ENCODE measurements around the gene STARD13.

STARD13 gene

DNA sequence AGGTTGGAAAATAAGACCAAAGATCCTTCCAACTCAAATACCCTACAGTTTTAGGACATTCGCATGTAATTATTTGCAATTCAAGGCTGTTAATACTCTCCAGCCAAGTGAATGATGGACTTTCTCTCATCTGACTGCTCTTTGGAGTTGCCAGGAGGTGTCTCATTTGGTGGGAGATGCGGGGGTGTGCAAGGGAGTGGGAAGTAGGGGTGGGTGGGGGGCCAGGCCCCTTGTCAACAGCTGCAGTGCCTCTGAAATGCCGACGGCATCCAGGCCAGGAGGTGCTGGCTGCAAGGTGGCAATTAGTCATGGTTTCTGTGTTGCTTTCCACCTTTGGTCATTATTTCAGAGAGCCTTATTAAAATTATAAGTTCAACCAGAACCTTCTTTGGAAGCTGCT, 147.8 kb downstream of the STARD13 start:
- FAIRE-seq, result no peak

DNA sequence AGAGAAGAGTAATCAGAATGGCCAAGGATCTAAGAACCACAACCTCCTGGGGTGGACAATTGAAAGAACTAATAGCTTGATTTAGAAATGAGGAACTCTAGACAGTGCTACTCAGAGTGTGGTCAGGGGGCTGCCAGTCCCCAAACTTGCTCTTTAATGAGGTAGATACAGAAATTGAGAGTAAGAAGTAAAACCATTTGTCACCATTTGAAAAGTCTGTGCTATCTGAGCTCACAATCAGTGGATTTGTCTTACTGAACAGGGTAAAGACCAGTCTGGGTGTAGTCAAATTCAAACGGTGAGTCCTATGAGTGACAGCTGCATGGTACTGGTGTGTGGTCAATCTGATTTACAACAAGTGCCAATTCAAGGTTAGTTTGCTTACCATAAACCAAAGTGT, 150.5 kb downstream of the STARD13 start:
- FAIRE-seq, result no peak

DNA sequence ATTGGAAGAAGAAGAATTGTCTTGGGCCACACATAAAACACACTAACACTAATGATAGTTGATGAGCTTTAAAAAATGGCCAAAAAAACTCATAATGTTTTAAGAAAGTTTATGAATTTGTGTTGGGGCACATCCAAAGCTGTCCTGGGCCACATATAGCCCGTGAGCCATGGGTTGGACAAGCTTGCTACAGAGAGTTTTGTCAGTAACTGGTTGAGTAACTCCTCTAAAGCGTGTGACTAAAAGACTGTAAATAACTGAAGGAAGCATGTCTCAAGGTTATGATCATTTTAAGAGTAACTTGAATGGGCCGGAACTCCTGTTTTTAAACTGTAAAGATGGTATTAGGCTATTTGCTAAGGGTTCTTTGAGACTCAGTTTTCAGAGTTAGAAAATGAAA, 151.3 kb downstream of the STARD13 start:
- FAIRE-seq, result no peak

- FAIRE-seq, result no peak
Measured at GRCh38 chr13:33132644-33133440, 152.7 kb downstream of the STARD13 start.

DNA sequence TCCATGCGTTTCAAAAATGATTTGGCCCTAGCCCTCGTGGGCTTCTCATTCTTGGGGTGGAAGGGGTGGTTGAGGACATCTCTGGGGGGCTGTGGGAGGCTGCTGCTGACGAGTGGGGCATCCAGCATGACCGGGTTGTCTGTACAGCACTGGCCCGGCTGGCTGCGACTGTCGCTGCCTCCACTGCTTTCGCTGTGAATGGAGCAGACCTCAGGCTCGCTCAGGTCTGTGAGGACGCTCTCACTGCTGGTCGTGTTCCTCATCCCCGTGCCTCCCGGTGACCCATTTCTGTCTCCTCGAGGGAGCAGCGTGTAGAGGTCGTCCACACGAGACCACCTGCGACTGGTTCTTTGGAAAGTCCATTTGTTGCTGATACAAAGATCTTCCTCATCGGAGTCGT, 155.7 kb downstream of the STARD13 start:
- FAIRE-seq, result no peak

DNA sequence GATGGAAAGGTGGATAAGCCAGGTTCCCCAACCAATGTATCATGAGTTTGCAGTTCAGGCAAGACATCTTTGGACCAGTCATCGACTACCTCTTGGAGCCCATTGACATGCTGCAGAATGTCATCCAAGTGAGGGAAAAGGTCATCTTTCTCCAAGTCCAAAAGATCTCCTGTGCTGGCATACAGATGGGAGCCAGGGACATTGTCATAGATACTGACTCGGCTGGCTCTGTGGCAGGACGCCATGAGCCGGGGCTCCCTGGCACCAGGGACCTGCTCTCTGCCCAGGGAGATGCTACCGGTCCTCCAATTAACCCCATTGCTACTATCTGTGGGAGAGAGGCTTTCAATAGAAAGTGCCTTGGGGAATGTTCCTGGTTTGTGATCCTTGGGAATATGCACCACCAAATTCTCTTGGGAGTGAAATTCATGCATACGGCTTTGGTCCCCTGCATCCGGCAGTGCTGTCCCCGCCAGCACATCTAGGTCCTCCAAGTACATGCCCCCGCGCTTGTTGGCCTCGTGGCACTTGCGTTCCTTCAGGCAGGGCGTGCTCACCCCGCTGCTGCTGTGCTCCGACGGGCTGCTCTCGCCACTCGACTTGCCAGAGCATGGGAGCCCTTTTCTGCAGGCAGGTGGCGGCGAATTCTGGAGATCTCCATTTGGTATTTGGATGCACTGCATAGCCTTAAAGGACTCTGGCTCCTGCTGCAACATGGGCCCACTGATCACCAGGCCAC, 156.3 kb downstream of the STARD13 start:
- no peak for FAIRE-seq

- no peak for FAIRE-seq
Measured at GRCh38 chr13:33128134-33128533, 157.4 kb downstream of the STARD13 start.

- no peak for FAIRE-seq
Measured at GRCh38 chr13:33127009-33127551, 158.5 kb downstream of the STARD13 start.

DNA sequence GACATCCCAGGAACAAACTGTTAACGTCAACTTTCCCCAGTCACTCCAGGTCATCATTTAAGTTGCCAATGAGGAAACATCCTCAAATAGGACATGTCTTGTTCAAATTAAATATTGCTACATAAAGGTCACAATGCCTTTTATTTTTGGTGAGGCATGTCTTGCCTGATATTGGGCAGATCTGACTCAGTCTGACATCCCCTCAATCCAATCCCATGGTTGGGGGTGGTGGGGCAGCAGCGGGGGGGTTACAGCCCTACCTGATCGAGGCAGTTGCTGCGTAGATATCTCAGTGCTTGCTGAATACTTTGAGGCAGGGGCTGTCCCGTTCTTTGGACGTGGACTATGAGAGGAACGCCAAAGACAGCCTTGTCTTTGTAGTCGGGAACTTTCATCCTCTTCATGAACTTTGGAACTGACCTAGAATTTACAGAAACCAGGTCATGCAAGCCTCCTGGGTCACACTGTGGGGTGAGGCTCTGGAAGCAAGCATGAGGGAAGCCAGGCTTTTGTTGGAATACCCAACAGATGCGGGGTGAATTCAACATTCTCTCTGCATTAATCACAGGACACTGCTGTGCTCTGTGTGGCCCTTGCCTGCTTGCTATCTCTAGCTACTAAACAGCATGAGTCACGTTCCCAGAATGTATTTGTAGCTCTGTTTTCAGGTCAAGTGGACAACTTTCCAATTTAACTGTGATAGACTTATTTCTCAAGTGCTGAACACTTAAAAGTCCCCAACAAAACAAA, 159.6 kb downstream of the STARD13 start:
- FAIRE-seq, result peak; percentile 98

DNA sequence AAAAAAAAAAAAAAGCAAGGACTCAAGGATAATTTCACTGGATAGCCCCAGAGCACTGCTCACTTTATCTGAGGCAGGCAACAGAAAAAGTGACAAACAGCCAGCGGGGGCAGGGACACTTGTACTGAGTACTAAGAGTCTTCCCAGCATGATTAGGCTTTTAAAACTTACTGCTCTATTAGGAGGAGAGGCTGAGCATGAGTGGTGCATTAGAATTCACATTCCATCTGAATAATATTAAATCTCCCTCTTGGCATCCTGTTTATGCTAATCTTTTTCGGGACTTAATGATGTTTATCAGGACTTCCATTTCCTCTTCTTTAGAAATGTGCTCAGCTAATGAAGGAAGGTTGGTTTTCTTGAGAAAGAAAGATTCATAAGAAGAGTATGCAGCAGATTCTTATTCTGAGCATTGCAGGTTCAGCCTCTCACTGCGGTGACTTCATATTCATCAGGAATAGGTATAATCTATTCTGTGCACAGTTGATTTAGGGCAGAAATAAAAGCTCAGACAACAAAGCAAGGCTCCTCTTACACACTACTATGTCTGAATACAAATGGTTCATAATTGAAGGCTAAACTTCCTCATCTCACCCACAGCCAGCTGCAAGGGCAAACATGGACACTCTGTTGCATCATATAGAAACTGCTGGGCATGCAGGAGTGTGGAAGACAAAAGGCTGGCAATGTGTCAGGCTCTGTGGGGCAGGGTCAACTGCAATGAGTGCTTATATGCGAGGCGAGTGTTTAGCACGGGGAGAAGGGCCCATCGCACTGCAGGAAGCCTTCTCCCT, 162.3 kb downstream of the STARD13 start:
- FAIRE-seq, result no peak

- FAIRE-seq, result no peak
Measured at GRCh38 chr13:33119856-33120543, 165.6 kb downstream of the STARD13 start.

- FAIRE-seq, result no peak
Measured at GRCh38 chr13:33119022-33119781, 166.4 kb downstream of the STARD13 start.

GRCh38 chr13:33116321-33117010, 169.1 kb downstream of the STARD13 start:
- FAIRE-seq, result no peak

GRCh38 chr13:33115274-33115673, 170.3 kb downstream of the STARD13 start:
- no peak for FAIRE-seq

DNA sequence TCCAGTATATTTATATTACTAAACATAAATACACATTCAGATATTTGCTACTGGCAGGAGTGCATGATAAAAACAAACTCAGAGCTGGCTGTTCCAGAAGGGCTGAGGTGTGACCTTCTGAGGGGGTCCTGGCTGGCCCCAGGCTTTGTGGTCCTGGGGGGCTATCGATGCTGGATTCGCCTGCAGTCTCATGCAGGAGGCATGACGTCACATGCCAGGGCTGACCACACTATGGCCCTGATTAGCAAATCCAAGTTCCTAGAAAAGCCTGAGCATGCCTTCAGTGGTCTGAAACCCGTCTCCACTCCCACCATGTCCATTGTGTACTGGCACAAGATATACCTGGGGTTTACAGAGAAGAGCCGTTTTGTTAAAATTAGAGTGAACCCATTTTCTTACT, 171.4 kb downstream of the STARD13 start:
- FAIRE-seq, result no peak

- FAIRE-seq, result no peak
Measured at GRCh38 chr13:33112766-33113165, 172.8 kb downstream of the STARD13 start.

- peak; percentile 98 for FAIRE-seq
Measured at GRCh38 chr13:33111414-33112110, 174.0 kb downstream of the STARD13 start.

GRCh38 chr13:33110713-33111413, 174.7 kb downstream of the STARD13 start:
- FAIRE-seq, result peak; percentile 59

- FAIRE-seq, result no peak
Measured at GRCh38 chr13:33110386-33110712, 175.2 kb downstream of the STARD13 start.
